K562 (cell line): Measurements from ENCODE around the gene IL1RL1. TPM values are rescaled to one million over a fixed set of nuclear protein-coding genes. Genes with fewer than 3 reads are reported as not detected.

Source experiments
- ARID3A ChIP-seq: IDR thresholded peaks from 2 replicates; pipeline ENCODE4 v1.6.1; 2012; ENCODE audit warnings: low read depth, low read length, improper control_type of control experiment, borderline replicate concordance
- CXXC5 ChIP-seq: fragments of 250-450 bp; sonication (Bioruptor Pico); IDR thresholded peaks from 2 replicates; pipeline ENCODE4 v1.8.0; 2022; ENCODE audit warnings: inconsistent platforms, mild to moderate bottlenecking, moderate library complexity
- GATAD2A ChIP-seq: fragments of 450-650 bp; IDR thresholded peaks from 2 replicates; pipeline ENCODE4 v1.6.1; 2017
- MAFF ChIP-seq: IDR thresholded peaks from 2 replicates; pipeline ENCODE4 v1.6.1; 2012; ENCODE audit warnings: low read length, improper control_type of control experiment
- NFATC3 ChIP-seq: fragments of 450-650 bp; IDR thresholded peaks from 2 replicates; pipeline ENCODE4 v1.6.1; 2017; ENCODE audit warnings: mild to moderate bottlenecking
- RBBP5 ChIP-seq: fragments of 200-600 bp; sonication (generic); IDR thresholded peaks from 2 replicates; pipeline ENCODE4 v1.6.1; 2012; ENCODE audit warnings: borderline replicate concordance, mild to moderate bottlenecking, low read length, control low read depth, inconsistent platforms; ENCODE audit not compliant: insufficient read depth, poor library complexity, severe bottlenecking
- RBM15 ChIP-seq: fragments of 200-400 bp; formaldehyde crosslinking; IDR thresholded peaks from 2 replicates; pipeline ENCODE4 v1.6.1; 2018; ENCODE audit warnings: mild to moderate bottlenecking, low read length, moderate library complexity; ENCODE audit not compliant: insufficient read depth
- polyA plus RNA-seq, 8 experiments: library from polyadenylated mRNA; depleted of rRNA in 4 of 8; stranded (reverse) in 5 of 8; unstranded in 3 of 8; fragments of >200 nt; fragmentation: Nextera tagmentation in 2 of 8; fragmentation: Illumina TruSeq in 1 of 8; extraction: Ambion mirVana in 2 of 8; extraction: Trizol in 1 of 8; gene quantifications; 2 replicates each; pipeline versions ENCODE4 v1.2.1 to v1.2.3, GENCODE V29; 2011 to 2014; ENCODE audit warnings: inconsistent platforms in 1 of 8, missing spikeins in 1 of 8
- total RNA-seq, 7 experiments: library from RNA; depleted of rRNA in 6 of 7; stranded (reverse); fragments of >200 nt in 6 of 7; fragmentation: Illumina TruSeq in 2 of 7; extraction: Trizol in 2 of 7; gene quantifications; 2 replicates each; pipeline versions ENCODE4 v1.2.1 to v1.2.3, GENCODE V29; 2011 to 2021; ENCODE audit warnings: low replicate concordance in 1 of 7
- TF ChIP-seq, protein P1 (sequence below): fragments of 450-650 bp; IDR thresholded peaks from 2 replicates; pipeline ENCODE4 v1.6.1; 2018; ENCODE audit warnings: mild to moderate bottlenecking, low read depth; ENCODE audit not compliant: partially characterized antibody
- TF ChIP-seq, protein P2 (sequence below), 3 experiments: fragments of 200-800 bp in 1 of 3; fragments of 250-450 bp in 1 of 3; fragments of 450-650 bp in 1 of 3; sonication (Bioruptor Pico) in 1 of 3; sonication (Bioruptor generic) in 1 of 3; formaldehyde crosslinking in 1 of 3; IDR thresholded peaks; 2 replicates each; pipeline versions ENCODE4 v1.6.1 to v1.8.0; 2016 to 2022; ENCODE audit warnings: mild to moderate bottlenecking in 2 of 3, missing genetic modification characterization in 2 of 3, missing compliant biosample characterization in 1 of 3, moderate library complexity in 1 of 3
- TF ChIP-seq, protein P3 (sequence below): fragments of 450-650 bp; IDR thresholded peaks from 2 replicates; pipeline ENCODE4 v1.6.1; 2016; ENCODE audit warnings: antibody characterized with exemption
- TF ChIP-seq, protein P4 (sequence below), 2 experiments: IDR thresholded peaks in 1 of 2; conservative IDR thresholded peaks in 1 of 2; 2 replicates each; pipeline ENCODE4 v1.6.1; 2016; ENCODE audit warnings: low read depth in 2 of 2, mild to moderate bottlenecking in 1 of 2, missing compliant biosample characterization in 1 of 2, missing genetic modification characterization in 1 of 2, moderate library complexity in 1 of 2
- TF ChIP-seq, protein P5 (sequence below): fragments of 250-450 bp; sonication (Bioruptor Pico); IDR thresholded peaks from 2 replicates; pipeline ENCODE4 v1.8.0; 2022; ENCODE audit warnings: inconsistent platforms

The IL1RL1 gene
- total and polyA plus RNA-seq, 9 of the 15 experiments (the other 6 are each of a cell fraction or from before 2014, with no cell fraction given): 0.06 to 3.3 (median 0.59) TPM

DNA sequence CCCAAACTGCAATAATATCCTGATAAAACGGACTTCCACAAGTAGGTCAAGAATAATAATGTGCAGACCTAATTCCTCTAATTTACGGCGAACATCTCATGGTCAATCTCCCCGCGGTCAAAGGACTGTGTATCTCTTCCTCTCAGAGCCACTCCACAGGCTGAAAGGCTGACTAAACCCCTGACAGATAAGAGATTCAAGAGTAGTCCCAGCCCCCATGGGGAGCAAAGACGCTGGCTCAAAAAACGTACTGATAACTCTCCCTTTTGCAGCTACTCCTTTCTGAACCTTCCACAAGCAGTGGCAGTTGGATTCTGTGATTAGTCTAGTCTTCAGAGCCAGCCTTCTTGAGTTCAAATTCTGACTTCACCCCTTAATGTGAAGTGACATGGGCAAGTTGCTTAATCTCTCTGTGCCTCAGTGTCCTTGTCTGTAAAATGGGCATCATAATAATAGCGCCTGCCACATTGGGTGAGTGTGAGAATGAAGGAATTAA, 24.6 kb downstream of the IL1RL1 start (continued):
- TF ChIP-seq, protein P1, sequence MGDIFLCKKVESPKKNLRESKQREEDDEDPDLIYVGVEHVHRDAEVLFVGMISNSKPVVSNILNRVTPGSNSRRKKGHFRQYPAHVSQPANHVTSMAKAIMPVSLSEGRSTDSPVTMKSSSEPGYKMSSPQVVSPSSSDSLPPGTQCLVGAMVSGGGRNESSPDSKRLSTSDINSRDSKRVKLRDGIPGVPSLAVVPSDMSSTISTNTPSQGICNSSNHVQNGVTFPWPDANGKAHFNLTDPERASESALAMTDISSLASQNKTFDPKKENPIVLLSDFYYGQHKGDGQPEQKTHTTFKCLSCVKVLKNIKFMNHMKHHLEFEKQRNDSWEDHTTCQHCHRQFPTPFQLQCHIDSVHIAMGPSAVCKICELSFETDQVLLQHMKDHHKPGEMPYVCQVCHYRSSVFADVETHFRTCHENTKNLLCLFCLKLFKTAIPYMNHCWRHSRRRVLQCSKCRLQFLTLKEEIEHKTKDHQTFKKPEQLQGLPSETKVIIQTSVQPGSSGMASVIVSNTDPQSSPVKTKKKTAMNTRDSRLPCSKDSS: no peak
- TF ChIP-seq GATAD2A (0 out of 2 replicates have a peak, but pooled peaks have one; percentile 74), NFATC3 (peak; percentile 45; the same call in 1 of the 2 replicates), RBM15 (no peak), RBBP5 (no peak), CXXC5 (CRISPR knock-in tag) (peak; percentile 89), ARID3A (peak; percentile 79), MAFF (no peak)
- TF ChIP-seq, protein P2, sequence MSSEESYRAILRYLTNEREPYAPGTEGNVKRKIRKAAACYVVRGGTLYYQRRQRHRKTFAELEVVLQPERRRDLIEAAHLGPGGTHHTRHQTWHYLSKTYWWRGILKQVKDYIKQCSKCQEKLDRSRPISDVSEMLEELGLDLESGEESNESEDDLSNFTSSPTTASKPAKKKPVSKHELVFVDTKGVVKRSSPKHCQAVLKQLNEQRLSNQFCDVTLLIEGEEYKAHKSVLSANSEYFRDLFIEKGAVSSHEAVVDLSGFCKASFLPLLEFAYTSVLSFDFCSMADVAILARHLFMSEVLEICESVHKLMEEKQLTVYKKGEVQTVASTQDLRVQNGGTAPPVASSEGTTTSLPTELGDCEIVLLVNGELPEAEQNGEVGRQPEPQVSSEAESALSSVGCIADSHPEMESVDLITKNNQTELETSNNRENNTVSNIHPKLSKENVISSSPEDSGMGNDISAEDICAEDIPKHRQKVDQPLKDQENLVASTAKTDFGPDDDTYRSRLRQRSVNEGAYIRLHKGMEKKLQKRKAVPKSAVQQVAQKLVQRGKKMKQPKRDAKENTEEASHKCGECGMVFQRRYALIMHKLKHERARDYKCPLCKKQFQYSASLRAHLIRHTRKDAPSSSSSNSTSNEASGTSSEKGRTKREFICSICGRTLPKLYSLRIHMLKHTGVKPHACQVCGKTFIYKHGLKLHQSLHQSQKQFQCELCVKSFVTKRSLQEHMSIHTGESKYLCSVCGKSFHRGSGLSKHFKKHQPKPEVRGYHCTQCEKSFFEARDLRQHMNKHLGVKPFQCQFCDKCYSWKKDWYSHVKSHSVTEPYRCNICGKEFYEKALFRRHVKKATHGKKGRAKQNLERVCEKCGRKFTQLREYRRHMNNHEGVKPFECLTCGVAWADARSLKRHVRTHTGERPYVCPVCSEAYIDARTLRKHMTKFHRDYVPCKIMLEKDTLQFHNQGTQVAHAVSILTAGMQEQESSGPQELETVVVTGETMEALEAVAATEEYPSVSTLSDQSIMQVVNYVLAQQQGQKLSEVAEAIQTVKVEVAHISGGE (CRISPR knock-in tag; IDR thresholded peaks at IDR 0.05): peak in 1 of 3 experiments; percentile 79; a peak in 2 of 6 replicates
- TF ChIP-seq, protein P3, sequence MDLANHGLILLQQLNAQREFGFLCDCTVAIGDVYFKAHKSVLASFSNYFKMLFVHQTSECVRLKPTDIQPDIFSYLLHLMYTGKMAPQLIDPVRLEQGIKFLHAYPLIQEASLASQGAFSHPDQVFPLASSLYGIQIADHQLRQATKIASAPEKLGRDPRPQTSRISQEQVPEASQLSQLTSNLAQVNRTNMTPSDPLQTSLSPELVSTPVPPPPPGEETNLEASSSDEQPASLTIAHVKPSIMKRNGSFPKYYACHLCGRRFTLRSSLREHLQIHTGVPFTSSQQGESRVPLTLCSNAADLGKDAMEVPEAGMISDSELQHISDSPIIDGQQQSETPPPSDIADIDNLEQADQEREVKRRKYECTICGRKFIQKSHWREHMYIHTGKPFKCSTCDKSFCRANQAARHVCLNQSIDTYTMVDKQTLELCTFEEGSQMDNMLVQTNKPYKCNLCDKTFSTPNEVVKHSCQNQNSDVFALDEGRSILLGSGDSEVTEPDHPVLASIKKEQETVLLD: 0 out of 2 replicates have a peak, but pooled peaks have one; percentile 77
- TF ChIP-seq, protein P4, sequence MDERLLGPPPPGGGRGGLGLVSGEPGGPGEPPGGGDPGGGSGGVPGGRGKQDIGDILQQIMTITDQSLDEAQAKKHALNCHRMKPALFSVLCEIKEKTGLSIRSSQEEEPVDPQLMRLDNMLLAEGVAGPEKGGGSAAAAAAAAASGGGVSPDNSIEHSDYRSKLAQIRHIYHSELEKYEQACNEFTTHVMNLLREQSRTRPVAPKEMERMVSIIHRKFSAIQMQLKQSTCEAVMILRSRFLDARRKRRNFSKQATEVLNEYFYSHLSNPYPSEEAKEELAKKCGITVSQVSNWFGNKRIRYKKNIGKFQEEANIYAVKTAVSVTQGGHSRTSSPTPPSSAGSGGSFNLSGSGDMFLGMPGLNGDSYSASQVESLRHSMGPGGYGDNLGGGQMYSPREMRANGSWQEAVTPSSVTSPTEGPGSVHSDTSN (CRISPR knock-in tag; IDR thresholded peaks at IDR 0.05; ENCODE audit: low read depth): no peak
- TF ChIP-seq, protein P4 (tag; conservative IDR thresholded peaks at IDR 0.05; ENCODE audit: low read depth): peak; percentile 75
- TF ChIP-seq, protein P5, sequence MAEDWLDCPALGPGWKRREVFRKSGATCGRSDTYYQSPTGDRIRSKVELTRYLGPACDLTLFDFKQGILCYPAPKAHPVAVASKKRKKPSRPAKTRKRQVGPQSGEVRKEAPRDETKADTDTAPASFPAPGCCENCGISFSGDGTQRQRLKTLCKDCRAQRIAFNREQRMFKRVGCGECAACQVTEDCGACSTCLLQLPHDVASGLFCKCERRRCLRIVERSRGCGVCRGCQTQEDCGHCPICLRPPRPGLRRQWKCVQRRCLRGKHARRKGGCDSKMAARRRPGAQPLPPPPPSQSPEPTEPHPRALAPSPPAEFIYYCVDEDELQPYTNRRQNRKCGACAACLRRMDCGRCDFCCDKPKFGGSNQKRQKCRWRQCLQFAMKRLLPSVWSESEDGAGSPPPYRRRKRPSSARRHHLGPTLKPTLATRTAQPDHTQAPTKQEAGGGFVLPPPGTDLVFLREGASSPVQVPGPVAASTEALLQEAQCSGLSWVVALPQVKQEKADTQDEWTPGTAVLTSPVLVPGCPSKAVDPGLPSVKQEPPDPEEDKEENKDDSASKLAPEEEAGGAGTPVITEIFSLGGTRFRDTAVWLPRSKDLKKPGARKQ (CRISPR knock-in tag): no peak
